Measurements from ENCODE around the gene MYOM3.

MYOM3 gene

DNA sequence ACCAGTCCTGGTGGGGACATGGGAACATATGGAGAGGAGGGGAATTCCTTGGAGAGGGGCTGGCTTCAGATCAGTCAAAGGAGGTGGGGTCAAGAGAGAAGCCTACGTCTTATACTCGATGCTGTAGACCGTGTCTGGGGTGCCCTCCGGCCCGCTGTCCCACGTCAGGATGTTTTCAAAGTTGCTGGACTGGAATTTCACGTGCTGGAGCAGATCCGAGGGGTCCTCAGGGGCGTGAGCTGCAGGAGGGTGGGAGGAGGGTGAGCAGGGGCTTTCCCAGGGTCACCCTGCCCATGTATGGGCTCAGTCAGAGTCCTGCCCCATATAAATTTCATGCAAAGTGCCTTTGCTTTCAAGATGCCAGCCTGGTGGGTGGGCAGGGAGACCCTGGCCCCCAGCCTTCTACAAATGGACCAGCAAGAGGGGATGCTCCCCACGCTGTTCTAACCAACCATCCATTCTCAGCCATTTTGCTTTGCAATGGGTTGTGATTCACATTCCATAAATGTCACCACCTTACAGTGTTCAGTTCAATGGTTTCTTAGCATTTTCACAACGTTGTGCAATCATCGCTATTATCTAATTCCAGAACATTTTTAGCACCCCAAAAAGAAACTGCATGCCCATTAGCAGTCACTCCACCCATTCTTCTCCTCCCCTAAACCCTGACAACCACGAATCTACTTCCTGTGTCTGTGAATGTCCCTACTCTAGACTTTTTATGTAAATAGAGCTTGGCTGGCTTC lies 26.7 kb upstream of the MYOM3 start:
- no peak for FAIRE-seq

GRCh38 chr1:24136956-24137539 lies 25.1 kb upstream of the MYOM3 start:
- no peak for FAIRE-seq

GRCh38 chr1:24134376-24134775 lies 22.4 kb upstream of the MYOM3 start:
- FAIRE-seq, result no peak

GRCh38 chr1:24133819-24134218 lies 21.9 kb upstream of the MYOM3 start:
- no peak for FAIRE-seq

DNA sequence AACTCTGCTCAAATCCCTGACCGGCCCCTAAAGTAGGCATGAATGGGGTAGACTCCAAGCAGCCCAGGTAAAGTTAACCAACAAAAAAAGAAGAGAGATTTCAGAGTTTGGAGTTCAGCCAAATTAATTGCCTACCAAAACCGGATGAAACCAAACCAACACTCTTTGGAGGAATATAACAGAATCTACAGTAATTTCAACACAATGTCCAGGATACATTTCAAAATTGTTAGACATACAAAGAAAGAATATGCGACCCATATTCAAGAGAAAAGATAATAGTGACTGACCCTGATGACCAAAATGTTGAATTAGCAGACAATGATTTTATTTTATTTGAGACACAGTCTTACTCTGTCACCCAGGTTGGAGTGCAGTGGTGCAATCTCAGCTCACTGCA lies 18.4 kb upstream of the MYOM3 start:
- FAIRE-seq, result no peak

GRCh38 chr1:24127801-24128363 lies 15.9 kb upstream of the MYOM3 start:
- no peak for FAIRE-seq

GRCh38 chr1:24127134-24127800 lies 15.3 kb upstream of the MYOM3 start:
- FAIRE-seq, result no peak

GRCh38 chr1:24126672-24127023 lies 14.7 kb upstream of the MYOM3 start:
- FAIRE-seq, result no peak

DNA sequence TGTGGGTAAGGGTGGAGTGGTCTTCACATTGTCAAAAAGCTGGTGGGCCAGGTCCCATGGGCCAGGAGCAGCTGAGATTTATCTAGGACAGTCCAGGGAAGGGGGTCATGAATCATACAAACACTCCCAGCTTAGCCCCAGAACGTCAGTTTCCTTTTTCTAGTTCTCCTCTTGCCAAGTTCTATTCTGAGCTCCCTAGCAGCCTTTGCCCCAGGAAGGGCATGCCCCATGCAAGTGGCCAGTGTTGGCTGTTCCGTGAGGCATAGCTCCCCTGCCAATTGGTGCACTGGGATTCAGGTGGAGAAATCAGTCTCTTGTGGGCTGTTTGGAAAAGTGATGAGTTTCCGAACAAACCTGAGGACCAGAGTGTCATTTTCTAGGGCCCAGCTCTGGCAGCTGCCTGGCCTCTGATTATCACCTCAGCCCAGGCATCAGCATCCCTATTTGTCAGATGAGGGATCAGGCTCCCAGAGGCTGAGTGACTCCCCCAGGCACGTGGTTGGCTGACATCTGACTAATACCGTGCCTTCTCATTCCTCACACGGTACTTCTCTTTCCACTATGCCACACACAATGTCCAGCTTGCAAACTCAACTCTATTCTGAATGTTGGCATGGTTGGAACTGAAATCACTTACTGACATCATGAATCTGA lies 14.2 kb upstream of the MYOM3 start:
- FAIRE-seq, result no peak

DNA sequence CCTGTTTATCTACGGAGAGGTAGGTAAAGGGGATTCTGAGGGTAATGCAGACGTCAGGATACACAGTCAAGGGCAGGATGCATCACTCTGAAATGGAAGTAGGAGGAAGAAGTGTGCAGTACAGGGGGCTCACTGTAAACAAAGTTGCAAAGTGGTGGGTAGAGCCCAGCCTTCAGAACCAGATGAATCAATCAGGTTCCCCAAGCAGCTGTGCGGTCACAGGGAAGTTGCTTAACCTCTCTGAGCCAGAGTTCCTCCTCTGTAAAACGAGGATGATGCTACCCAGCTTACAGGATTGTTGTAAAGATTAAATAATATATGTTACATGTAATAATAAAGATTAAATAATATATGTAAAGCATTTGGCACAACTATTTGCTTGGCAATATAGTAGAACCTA lies 13.5 kb upstream of the MYOM3 start:
- FAIRE-seq, result no peak

- no peak for FAIRE-seq
Measured at GRCh38 chr1:24124980-24125379, 13.0 kb upstream of the MYOM3 start.

GRCh38 chr1:24123611-24124010 lies 11.7 kb upstream of the MYOM3 start:
- no peak for FAIRE-seq

DNA sequence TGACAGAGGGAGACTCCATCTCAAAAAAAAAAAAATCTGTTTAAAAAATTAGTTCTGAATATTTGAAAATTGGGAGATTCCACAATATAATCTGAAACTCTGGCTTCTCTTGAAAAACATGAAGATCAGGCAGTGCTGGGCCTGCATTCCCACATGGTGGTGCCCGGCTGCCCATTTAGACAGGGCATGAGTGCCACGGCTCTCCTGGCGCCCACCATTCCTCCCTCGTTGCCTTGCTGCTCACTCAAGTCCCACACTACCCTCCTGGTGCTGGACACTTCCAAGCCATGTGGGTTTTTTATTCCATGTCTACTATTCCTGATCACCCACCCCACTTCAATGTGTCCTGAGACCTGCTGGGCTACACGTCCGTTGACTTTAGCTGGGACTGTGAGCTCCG lies 10.8 kb upstream of the MYOM3 start:
- no peak for FAIRE-seq

DNA sequence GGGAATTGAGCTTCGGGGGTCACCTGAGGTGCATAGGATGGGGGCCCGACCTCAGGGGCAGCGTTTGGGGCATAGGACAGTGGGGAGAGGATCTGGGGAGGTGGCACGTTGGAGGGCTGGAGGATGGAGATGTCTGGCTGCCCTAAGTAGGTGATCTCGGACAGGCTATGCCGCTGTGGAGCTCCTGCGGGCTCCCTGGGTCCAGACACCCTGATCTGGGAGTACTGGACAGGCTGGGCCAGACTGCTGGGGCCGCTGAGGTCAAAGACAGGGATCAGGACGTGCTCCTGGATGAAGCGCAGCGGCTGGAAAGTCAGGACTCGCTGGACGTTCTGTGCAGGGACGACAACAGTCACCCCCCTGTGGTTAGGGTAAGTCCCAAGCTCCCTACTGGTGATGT lies 9.5 kb upstream of the MYOM3 start:
- FAIRE-seq, result no peak

GRCh38 chr1:24120965-24121364 lies 9.0 kb upstream of the MYOM3 start:
- no peak for FAIRE-seq

DNA sequence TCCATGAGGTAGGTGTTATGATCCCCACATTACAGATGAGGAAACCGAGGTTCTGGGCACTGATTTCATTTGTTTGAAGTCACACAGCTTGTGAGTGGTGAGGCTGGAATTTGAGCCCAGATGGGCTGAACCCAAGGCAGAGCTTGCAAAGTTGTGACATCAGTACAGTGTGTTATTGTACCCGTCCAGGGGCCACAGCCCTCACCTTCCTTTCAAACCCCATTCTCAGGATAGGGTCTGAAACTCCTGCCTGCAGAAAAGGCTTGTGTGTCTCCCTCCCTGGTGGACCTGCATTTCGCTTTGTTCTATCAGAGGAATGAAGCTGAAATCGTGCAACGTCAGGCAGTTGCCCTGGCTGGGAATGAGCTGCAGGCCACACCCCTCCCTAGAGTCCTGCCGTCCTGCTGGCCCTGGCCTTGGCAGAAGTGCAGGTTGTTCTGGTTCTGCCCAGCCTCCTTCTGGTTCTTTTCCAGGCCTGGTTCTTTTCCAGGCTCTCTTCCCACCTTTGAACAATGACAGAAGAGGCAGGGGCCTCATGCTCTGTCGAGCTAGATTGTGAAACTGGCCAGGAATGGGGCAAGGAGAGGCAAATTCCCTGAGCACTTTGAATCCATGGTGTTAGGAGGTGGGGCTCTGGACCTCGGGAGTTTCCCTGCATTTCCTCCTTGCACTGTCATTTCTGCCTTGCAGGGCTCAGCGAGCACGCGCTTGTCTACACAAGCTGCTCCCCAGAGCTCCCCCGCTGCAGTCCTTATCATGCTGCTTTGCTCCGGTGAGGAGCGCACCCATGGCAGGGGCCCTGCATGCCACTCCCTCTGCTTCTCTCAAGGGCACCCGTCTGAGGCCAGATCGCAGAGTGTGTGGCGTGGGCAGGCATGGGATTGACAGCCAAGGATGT lies 8.2 kb upstream of the MYOM3 start:
- no peak for FAIRE-seq

DNA sequence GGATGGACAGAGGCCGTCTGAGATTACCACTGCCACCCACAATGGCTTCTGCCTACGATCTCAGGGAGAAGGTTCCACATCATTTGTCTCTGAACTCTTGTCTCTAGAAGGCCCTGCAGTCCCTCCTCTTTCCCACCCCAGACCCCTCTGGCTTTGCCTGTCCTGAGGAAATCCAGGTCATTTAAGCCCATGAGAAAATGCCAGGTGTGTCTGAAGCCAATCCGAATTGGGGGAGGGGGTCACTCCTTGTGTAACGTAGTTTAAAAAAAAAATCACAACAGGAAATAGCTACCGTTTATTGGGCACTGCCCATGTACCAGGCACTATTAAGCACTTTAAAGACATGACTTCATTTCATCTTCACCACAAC lies 7.5 kb upstream of the MYOM3 start:
- FAIRE-seq, result no peak

- no peak for FAIRE-seq
Measured at GRCh38 chr1:24118410-24119242, 6.7 kb upstream of the MYOM3 start.

DNA sequence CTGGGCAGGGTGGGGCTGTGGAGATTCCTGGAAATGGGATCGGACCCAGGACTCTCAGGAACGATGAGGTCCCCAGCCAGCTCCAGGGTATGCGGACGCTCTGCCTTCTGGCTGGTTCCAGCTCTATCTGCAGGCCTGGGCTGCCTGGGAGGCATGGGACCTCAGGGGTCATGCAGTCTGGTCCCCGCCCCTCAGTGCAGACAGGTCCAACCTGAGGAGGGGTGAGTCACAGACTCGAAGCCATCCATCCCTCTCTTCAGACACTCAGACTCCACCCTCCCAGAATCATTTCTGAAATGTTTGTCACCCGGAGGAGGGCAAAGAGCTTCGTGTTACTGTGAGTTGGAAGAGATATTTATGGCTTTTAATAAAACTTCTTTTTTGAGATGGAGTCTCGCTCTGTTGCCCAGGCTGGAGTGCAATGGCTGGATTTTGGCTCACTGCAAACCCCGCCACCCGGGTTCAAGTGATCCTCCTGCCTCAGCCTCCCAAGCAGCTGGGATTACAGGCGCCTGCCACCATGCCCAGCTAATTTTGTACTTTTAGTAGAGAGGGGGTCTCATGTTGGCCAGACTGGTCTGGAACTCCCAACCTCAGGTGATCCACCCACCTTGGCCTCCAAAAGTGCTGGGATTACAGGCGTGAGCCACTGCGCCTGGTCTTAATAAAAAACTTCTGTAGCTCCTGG lies 5.9 kb upstream of the MYOM3 start:
- FAIRE-seq, result no peak

GRCh38 chr1:24117132-24117531 lies 5.2 kb upstream of the MYOM3 start:
- FAIRE-seq, result no peak

GRCh38 chr1:24114753-24115152 lies 2.8 kb upstream of the MYOM3 start:
- no peak for FAIRE-seq

Data from G401.6 (cell line).